ENCODE data around the gene RPL9.
"Not testable (repeated sequence)": the region's sequence is repeated elsewhere in the genome, so short reads cannot be mapped to it uniquely, and the experiment has no call there.

The RPL9 gene

DNA sequence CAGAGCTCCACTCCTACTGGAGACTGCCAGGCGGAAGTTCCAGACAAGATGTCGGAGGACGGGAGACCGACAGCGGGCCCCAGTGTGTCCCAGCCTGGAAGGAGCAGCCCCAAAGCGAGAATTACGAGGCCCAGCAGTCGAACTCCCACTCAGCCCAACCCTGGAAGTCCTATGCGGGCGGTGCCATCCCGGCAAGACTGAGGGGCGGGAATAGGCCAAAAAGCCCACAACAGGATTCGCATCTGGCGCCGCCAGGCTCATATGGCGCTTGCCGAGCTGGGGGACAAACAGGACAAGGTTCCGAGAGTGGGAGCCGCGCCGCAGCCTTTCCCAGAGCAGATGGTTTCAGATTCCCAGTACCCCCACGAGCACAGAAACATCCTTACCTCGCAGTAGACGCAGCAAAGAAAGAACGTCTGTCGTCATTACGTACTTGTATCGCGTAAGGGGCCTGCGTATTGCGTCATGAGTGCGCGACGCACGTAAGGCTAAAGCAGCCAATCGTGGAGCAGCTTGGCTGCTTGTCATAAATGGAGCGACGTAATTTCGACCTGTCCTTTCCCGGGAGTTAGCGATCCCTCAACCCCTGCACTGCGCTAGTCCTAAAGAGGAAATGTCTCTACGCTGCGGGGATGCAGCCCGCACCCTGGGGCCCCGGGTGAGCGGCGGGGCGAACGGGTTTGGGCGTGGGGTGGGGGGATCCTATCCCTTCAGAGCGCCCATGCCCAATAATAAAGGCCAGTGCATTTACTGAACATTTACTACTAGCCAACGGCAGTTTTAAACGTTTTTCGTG, at the start of gene RPL9, which contains the start of gene LIAS:
Gene RPL9, minus strand, starts transcription at position 418 of the 796 bp plus-strand sequence. CDS start 483 bp downstream, outside the sequence.
Gene LIAS, plus strand, starts transcription at position 552 of the 796 bp plus-strand sequence. Its CDS starts 62 bp downstream, at position 614.
- DNase-seq, result peak; percentile 99

DNA sequence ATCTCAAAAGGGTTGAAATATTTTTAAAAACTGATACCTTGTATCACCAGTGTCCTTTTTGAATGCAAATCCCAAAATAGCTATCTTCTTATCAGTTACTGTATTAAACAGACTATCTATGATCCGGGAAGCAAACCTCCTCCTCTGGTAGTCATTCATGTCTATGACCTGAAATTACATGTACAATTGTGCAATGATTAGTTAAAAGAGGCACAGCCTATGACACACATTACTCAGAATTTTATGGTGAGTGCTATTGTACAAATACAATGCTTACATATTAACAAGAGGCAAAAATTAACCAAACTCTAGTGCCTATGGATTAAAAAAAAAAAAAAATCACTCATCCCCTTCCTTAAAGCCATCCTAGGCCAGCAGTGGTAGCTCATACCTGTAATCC, 46.9 kb upstream of the RPL9 start:
- DNase-seq, result no peak

DNA sequence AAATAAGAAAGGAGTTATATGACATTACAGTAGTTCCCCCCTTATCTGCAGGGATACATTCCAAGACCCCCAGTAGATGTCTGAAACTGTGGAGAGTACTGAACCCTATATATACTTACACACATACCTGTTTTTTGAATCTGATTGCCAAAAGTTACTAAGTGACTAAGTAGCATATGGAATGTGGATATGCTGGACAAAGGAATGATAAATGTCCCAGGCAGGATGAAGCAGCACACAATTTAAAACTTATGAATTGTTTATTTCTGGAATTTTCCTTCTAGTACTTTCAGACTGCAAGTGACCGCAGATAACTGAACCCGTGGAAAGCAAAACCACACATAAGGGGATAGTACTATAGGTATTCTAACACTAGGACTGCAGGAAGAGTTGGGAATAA, 45.8 kb upstream of the RPL9 start:
- DNase-seq, result no peak

DNA sequence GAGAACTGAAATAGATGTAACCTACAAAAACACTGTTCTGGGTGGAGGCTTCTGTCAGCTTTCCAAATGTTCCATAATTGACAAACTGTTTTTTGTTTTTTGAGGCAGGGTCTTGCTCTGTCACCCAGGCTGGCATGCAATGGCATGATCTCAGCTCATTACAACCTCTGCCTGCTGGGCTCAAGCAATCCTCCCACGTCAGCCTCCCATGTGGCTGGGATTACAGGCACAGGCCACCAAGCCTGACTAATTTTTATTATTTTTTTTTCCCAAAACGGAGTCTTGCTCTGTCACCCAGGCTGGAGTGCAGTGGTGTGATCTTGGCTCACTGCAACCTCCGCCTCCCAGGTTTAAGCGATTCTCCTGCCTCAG, 43.9 kb upstream of the RPL9 start:
- not testable (repeated sequence) for DNase-seq

DNA sequence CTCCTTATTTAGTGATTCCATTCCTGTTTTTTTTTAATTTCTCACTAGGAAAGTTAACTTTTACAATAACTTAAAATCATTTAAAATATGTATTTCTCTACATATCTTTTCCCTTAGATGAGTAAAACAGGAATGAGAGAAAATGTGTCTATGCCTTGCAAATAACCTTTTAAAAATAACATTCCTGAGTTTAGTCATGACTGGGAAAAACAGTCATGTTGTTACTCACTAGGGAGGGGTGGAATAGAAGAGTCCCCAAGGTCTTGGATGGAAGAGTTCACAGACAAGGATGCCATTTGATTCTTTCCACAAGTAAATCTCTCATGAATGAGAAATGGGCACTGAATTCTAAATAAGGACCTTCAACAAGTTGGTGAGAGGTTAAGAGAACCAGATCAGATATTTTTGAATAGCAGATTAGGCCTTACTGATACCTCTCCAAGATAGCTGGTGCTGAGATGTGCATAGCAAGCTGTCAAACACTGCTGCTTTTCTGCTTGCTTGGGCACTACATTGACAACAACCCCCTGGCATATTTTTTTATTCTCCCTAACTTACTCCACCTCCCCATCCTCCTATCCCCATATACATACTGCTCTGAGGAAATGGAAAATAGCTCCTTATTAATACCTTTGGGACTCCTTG, 43.4 kb upstream of the RPL9 start:
- DNase-seq, result no peak

DNA sequence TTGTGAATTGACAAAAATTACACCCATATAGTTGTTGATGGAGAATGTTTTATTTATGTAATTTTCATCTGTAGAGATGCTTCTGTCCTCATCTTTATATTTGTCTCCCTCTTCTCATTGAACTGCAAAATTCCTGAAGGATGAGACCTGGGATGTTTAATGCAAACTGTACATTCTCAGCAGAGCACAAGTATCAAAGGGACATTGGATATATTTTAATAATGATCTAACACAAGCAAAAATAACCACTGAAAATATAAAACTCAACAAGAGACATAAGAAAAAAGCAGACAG, 40.0 kb upstream of the RPL9 start:
- no peak for DNase-seq

DNA sequence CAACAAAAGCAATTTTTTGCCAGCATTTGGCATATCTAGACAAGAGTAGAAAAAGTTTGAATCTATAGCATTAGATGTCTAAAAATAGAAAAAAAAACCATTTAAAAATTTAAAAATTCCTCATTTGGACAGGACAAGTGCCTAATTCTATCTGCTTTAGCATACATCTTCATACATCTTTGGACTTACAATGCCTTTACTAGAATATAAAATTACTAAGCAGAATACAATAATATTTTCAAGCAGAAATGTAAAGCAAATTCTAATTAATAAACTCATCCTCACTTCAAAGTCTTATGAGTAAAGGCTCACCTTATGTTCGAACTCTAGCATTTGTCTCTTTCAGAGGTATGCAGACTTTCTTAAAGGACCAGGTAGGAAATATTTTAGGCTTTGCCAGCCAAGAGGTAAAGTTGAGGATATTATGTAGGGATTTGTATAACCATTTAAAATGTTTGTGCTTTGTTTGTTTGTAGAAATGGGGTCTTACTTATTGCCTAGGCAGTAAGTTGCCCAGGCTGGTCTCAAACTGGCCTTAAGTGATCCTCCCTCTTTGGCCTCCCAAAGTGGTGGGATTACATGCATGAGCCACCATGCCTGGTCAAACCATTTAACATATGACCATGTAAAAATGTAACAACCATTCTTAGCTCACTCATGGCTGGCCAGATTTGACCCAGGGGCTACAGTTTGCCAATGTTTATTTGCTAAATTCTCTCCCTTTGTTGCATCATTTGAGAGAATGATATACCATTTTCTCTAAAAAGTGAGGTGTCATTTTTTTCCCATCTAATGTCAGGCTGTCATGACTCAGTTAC, 39.4 kb upstream of the RPL9 start:
- DNase-seq, result no peak

DNA sequence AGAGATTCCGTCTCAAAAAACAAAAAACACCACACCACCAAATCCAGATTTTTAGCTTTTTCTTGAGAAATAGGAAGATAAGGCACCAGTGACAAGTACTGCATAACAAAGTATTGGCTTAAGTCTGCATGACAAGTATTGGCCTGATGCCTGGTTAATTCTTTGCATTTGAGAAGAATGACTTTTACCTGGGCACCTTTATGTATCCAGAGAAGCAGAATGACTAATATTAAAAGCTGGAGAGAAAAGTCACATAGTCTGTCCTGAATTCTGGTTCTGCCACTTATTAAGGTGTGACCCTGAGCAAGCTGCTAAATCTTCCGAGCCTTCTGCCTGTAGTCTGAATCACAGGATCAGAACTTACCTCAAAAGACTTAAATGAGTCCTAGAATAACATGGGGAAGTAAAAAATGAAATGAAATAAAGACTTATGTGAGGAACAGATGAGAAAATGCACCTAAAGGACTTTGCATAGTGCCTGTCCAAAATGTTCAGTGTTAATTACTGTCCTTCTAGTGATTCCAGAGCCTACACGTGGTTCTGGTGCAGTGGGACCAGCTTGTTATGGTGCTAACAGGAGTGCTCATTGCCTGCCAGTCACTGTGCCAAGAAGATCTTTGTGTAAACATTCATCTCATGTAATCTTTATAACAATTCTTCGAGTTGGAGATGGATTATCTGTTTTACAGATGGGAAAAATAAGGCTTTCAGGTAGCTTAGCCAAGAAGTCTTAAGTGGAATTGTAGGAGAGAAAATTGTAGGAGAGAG, 36.9 kb upstream of the RPL9 start:
- no peak for DNase-seq

DNA sequence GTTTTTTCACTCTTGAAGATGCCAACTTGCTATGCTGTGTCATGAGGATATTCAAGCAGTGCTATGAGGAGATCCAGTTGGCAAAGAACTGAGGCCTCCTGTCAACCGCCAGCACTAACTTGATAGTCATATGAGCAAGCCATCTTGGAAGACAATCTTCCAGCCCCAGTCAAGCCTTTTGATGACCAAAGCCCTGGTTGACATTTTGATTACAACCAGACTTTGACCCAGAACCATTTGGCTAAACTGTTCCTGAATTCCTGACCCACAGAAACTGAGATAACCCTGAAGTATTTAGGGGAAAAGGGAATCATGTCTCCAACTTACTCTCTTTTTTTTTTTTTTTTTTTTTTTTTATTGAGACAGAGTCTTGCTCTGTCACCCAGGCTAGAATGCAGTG, 35.6 kb upstream of the RPL9 start:
- no peak for DNase-seq

DNA sequence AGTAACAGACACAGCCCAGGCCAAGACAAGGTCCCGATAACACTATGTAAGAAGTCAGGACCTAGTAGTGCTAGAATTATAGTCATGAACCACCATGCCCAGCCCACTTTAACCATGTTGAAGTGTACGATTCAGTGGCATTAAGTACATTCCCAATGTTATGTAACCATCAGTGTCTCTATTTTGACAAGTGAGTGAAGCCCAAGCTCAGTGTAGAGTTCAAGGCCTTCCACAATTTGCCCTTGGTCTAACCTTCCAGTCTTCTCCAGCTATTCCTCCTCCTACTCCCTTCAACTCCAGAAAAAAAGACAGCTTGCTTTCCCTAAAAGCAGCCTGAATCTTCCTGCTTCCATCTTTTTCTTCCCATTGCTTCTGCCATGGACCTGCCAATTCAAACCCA, 31.6 kb upstream of the RPL9 start:
- no peak for DNase-seq

DNA sequence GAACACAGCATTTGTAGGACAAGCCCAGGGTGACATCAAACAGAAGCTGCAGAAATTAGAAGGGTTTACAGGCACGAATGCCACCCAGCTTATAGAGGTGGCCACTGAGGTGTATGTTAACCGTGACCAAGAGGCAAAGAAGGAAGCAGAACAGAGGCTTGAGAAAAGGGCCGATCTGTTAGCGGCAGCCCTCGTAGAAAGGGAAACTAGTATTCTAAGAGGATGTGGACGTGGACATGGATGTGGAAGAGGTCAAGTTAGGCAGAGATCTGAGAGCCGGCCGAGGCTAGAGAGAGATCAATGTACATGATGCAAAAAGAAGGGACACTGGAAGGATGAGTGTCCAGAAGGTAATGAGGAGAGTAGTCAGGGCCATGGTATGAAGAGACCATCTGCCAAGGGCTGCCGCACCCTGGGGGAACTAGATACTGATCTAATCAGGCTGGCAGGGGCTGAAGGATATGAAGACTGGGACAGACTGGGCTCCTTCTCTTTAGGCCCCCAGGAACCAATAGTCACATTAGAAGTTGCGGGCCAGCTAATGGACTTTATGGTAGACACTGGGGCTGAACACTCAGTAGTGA, 27.6 kb upstream of the RPL9 start:
- no peak for DNase-seq

DNA sequence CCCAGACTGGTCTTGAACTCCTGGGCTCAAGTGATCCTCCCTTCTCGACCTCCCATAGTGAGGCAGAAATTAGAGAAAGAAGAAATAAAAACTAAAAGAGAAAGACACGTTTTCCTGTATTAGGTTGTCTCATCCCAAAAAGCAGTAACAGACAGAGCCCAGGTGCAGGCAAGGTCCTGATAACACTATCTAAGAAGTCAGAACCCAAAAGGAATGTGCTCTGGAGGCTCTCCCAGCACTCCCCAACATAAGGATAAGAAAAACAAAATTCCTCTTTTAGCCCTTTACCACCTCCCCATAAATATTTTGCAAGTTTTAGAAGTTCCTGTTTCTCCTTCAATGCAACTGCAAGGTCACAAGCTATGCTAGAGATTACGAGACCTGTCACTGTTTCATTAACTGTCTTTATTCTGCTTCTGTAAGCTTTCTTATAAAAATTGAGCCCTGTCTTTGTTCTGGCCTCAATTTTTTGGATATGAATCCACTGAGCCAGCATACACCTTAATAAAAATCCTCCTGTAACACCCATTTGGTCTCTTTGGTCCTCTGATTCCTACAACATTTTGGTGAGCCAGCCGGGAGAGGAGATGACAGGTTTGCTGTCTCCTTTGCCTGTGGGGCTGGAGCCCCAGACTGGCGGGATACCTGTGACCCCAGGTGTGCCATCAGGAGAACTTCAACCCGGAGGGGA, 26.0 kb upstream of the RPL9 start:
- DNase-seq, result peak; percentile 41

DNA sequence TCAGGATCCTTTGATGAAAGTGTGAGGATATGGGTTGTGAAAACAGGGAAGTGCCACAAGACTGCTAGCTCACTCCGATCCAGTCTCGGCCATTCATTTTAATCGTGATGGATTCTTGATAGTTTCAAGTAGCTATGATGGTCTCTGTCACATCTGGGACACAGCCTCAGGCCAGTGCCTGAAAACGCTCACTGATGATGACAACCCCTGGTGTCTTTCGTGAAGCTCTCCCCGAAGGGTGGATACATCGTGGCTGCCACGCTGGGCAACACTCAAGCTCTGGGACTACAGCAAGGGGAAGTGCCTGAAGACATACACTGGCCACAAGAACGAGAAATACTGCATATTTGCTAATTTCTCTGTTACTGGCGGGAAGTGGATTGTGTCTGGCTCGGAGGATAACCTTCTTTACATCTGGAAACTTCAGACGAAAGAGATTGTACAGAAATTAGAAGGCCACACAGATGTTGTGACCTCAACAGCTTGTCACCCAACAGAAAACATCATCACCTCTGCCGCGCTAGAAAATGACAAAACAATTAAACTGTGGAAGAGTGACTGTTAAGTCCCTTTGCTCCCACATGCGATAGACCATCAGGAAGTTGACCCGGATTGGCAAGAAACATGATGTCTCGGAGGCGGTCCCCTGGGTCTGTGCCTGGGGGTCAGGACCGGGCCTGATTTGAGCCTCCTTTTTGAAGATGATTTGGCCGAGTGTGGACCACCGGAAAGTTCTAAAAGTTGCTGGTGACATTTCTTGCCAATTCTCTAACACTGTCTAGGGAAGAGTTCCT, 22.4 kb upstream of the RPL9 start:
- peak; percentile 12 for DNase-seq

DNA sequence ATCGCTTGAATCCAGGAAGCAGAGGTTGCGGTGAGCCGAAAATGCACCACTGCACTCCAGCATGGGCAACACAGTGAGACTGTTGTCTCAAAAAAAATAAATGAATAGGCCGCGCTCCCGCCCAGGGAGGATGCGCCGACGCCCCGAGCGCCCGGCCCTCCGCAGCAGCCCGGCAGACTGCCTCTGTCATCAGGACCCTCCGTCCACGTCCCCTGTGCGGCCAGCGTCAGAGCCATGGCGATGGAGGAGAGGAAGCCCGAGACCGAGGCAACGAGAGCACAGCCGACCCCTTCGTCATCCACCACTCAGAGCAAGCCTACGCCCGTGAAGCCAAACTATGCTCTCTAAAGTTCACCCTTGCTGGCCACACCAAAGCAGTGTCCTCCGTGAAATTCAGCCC, 21.5 kb upstream of the RPL9 start:
- DNase-seq, result no peak

DNA sequence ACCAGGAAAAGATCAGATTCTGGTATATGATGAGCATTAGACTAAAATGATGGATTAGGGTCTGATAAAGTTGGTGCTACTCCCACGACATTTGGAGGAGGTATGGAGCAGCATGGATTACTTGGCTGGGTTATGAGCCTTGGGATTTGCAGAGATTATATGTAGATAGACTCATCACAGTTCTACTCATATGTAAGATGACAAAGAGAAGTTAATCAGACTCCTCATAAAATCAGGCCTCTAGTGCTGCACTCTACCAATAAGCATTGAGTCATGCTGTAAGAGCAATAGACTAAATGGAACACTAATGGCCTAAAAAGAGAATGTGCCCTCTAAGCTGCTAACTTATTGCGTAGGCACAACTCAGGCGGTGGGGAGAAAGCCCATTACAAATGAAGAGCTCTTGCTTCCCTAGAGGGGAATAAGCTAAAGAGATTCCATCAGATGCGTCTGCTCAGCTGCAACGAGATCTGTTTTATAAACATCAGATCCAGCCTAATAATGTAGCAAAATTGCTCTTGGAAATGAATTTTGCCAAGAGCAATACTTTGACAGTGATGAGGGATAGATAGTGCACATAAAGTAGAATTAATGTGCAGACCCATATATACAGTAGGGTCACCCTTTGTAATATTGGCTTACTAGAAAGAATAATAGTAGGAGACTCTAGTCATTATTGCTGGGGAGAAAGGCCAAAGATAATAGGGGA, 17.6 kb upstream of the RPL9 start:
- DNase-seq, result no peak

DNA sequence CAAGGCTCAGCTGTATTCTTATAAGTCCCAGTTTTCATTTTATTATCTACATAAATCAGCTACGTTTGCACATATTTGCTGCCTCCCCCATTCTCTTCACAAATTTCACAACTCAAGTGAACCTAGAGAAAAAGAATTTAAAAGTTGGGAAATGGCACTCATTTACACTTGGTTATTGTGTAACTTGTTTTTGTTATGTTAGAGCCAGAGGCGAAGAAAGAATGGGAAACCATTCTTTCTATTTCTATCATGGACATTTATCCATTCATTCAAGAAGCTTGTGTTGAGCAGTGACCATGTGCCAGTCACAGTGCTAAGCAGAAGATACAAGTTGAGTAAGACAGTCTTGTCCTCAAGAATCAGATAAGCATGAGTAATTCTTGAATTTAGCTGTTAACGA, 13.7 kb upstream of the RPL9 start:
- no peak for DNase-seq

DNA sequence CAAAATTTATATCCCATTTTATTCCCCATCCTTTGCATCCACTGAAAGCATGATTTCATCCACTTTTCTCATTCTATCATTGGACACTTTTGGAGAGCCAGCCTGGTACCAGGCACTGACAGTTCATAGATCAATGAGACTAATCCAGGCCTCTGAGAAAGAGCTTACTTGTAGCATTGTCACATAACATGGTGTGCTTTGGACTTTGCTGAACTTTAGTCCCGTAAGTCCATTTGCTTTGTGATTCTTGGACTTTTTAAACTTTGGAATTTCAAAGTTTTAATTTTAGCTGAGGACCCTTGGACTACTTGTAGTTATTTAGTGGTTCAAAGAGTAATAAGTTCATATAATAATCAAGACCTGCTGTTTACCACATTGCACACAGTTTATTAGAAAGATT, 11.7 kb upstream of the RPL9 start:
- DNase-seq, result no peak

DNA sequence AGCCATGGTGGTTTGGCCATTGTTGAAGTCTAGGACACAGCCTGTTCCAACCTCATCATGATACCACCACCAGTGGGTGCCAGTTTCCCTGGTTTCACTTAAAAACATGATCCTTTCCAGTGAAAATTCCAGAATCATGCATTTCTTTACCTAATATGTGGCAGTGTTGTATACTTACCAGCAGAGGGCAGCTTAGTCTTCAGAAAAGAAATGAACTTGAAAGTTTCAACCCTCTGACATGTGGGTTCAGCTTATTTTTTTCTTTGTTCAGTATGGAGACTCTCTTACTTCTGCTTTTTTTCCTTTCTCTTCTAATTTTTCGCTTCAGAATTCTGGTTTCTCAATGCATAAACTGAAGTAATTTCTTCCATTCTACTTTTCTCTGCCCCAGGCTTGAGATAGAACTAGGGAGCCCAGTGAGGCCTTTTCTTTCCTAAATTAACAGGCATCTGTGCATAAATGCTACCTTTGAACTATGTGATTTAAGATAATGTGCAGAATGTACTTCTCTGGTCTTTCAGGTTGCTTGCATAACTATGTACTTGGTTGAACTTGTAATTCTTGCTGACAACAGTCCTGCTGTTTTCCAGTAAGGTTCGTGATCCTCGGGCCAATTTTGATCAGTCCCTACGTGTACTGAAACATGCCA, 10.8 kb upstream of the RPL9 start:
- peak; percentile 92 for DNase-seq

DNA sequence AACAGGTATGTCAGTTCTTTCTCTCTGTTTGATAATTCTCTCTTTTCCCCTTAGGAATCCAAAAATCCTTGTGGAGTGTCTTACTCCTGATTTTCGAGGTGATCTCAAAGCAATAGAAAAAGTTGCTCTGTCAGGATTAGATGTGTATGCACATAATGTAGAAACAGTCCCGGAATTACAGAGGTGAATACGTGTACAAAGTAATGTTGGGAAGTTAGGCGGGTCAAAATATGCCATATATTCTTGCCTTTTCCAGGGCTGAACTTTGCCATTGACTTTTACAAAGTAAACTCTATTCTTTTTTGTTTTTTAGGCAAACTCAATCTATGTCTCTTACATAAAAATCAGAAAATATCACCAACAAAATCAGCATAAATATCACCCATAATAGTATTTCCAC, 8.7 kb upstream of the RPL9 start:
- DNase-seq, result no peak

DNA sequence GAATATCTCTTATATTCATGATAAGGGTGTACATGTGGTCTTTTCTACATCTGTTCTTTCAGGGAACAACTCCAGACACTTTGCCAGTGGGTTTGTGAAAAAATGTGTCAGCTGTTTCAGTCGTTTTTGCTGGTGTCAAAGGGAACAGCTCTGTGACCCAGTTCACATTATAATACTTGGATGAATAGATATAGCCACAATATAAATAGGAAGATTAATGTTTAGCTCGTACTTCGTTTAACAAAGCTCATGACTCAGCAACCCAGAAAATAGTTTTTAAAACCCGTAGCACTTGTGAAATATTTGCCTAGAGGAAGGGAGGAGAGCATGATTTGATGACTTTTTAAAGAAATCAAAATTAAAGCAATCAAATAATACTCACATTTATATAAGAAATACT, 8.0 kb upstream of the RPL9 start:
- no peak for DNase-seq

Data from hematopoietic multipotent progenitor cell treated with erythropoietin and hydrocortisone succinate and interleukin-3 and kit ligand, for 4 days (in vitro differentiated cells).